ENCODE results near the gene RASGRF1. TPM values are rescaled to one million over a fixed set of nuclear protein-coding genes. Genes with fewer than 3 reads are reported as not detected.
A peak's percentile ranks its signal among the peaks of the same experiment; 100 is the strongest.

RASGRF1 gene
- total and polyA plus RNA-seq, 2 donors (not counting 1 experiment from before 2014, with no cell fraction given), result 1.0 to 9.4 TPM

GRCh38 chr15:78930577-78931388 lies 159.8 kb downstream of the RASGRF1 start:
- no peak overlapping the region for H3K4me2 ChIP-seq (replicated peaks; ENCODE audit: low read depth, low read length, poor library complexity, severe bottlenecking)
- ChIA-PET POLR2A (no interaction called here), CTCF (interaction anchor here (1.1 to 1.3 kb wide), 2 partner anchors 21 to 49 kb away, joined by 3 to 4 read pairs; no protein-coding TSS in a partner anchor)
- H3K4me1 Mint-ChIP-seq, result peaks cover 8% of the 10 kb centered on the region
- peaks cover 4 to 5% of the 10 kb centered on the region in 2 donors for H3K4me1 ChIP-seq (ENCODE audit: control insufficient read depth in 2 of 2, insufficient read depth in 2 of 2, low read length in 2 of 2)
- no peaks in the 10 kb centered on the region for H3K27me3 ChIP-seq (replicated peaks in 1 of 4; ENCODE audit: control extremely low read depth in 1 of 4, control insufficient read depth in 3 of 4, insufficient read depth in 4 of 4, low read length in 3 of 4)
- DNase-seq (no peak), ATAC-seq (ENCODE audit: low read depth) (no peak)
- no peak overlapping the region for H3K9ac ChIP-seq (ENCODE audit: low read length)
- TF ChIP-seq CTCF (IDR thresholded peaks at IDR 0.05) (no peak), EZH2 (IDR thresholded peaks at IDR 0.05; ENCODE audit: borderline replicate concordance, insufficient read depth, low read depth, low read length, poor library complexity, severe bottlenecking) (no peak)
- H3K9me3 Mint-ChIP-seq (ENCODE audit: insufficient read depth), result no peaks in the 10 kb centered on the region
- H3K4me3 Mint-ChIP-seq, result no peak overlapping the region
- peaks cover 3 to 89% of the 10 kb centered on the region in 2 experiments for H3K36me3 ChIP-seq (replicated peaks in 1 of 2; ENCODE audit: control extremely low read depth in 1 of 2, control insufficient read depth in 1 of 2, extremely low read depth in 1 of 2, insufficient read depth in 2 of 2, low read length in 1 of 2)
- H3K27ac ChIP-seq (ENCODE audit: low read length in 2 of 2), result no peak overlapping the region
- 91% methylated on average over 9 of the region's 11 CpGs for WGBS (ENCODE audit: insufficient coverage)
- H3K4me3 ChIP-seq (ENCODE audit: control extremely low read depth in 1 of 5, extremely low read depth in 1 of 5, insufficient read depth in 1 of 5, low read depth in 2 of 5, low read length in 4 of 5), result no peak overlapping the region
- peaks cover 15% of the 10 kb centered on the region for H3K79me2 ChIP-seq (ENCODE audit: control insufficient read depth, insufficient read depth, low read length)
- no peak overlapping the region for H2AFZ ChIP-seq (ENCODE audit: insufficient read depth, low read depth, low read length, poor library complexity, severe bottlenecking)
- H3K27ac Mint-ChIP-seq, result peak overlapping the region; percentile 74
- intact Hi-C loops (cut with micrococcal nuclease), result no loop called here
- peaks cover 14% of the 10 kb centered on the region for H4K20me1 ChIP-seq (ENCODE audit: control insufficient read depth, insufficient read depth, low read length, poor library complexity, severe bottlenecking)
- no peaks in the 10 kb centered on the region for H3K9me3 ChIP-seq (ENCODE audit: control extremely low read depth in 1 of 3, control insufficient read depth in 2 of 3, insufficient read depth in 1 of 3, low read length in 2 of 3)
- no peaks in the 10 kb centered on the region for H3K27me3 Mint-ChIP-seq

Data from B cell (primary cell).